ENCODE results near the gene CNPY3. TPM values are rescaled to one million over a fixed set of nuclear protein-coding genes. Genes with fewer than 3 reads are reported as not detected.
A peak's percentile ranks its signal among the peaks of the same experiment; 100 is the strongest.

Gene CNPY3
- total RNA-seq, 1 donor from 2014 or later: 36.8 TPM

DNA sequence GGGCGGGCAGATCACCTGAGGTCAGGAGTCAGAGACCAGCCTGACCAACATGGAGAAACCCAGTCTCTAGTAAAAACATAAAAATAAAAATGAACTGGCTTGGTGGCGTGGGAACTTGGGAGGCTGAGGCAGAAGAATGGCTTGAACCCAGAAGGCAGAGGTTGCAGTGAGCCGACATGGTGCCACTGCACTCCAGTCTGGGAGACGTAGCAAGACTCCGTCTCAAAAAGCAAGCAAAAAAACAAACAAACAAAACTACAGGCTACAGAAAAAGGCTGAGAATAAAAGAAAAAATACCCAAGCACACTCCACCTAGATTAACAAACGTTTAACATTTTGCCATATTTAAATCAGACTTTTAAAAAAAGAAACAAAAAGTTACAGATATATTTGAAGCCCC, 7.5 kb upstream of the CNPY3 start:
- TF ChIP-seq, protein P1, sequence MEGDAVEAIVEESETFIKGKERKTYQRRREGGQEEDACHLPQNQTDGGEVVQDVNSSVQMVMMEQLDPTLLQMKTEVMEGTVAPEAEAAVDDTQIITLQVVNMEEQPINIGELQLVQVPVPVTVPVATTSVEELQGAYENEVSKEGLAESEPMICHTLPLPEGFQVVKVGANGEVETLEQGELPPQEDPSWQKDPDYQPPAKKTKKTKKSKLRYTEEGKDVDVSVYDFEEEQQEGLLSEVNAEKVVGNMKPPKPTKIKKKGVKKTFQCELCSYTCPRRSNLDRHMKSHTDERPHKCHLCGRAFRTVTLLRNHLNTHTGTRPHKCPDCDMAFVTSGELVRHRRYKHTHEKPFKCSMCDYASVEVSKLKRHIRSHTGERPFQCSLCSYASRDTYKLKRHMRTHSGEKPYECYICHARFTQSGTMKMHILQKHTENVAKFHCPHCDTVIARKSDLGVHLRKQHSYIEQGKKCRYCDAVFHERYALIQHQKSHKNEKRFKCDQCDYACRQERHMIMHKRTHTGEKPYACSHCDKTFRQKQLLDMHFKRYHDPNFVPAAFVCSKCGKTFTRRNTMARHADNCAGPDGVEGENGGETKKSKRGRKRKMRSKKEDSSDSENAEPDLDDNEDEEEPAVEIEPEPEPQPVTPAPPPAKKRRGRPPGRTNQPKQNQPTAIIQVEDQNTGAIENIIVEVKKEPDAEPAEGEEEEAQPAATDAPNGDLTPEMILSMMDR (IDR thresholded peaks at IDR 0.05; ENCODE audit: partially characterized antibody, unreplicated experiment): no peak
- H3K27ac Mint-ChIP-seq (ENCODE audit: unreplicated experiment): no peak overlapping the region
- H3K27me3 Mint-ChIP-seq (ENCODE audit: unreplicated experiment): peaks cover 2% of the 10 kb centered on the region
- no peaks in the 10 kb centered on the region for H3K36me3 Mint-ChIP-seq (ENCODE audit: unreplicated experiment)
- H3K9me3 Mint-ChIP-seq (ENCODE audit: unreplicated experiment): no peaks in the 10 kb centered on the region
- no peaks in the 10 kb centered on the region for H3K4me1 Mint-ChIP-seq (ENCODE audit: low read depth, unreplicated experiment)
- no peak overlapping the region for H3K4me3 Mint-ChIP-seq (ENCODE audit: unreplicated experiment)
- no peak for DNase-seq

GRCh38 chr6:42923666-42924065, 5.6 kb upstream of the CNPY3 start:
- TF ChIP-seq, protein P1 (IDR thresholded peaks at IDR 0.05; ENCODE audit: partially characterized antibody, unreplicated experiment): no peak
- Mint-ChIP-seq H3K4me1 (ENCODE audit: low read depth, unreplicated experiment) (no peaks in the 10 kb centered on the region), H3K4me3 (ENCODE audit: unreplicated experiment) (no peak overlapping the region), H3K9me3 (ENCODE audit: unreplicated experiment) (no peaks in the 10 kb centered on the region), H3K36me3 (ENCODE audit: unreplicated experiment) (no peaks in the 10 kb centered on the region), H3K27ac (ENCODE audit: unreplicated experiment) (no peak overlapping the region), H3K27me3 (ENCODE audit: unreplicated experiment) (peaks cover 2% of the 10 kb centered on the region)
- DNase-seq: no peak

DNA sequence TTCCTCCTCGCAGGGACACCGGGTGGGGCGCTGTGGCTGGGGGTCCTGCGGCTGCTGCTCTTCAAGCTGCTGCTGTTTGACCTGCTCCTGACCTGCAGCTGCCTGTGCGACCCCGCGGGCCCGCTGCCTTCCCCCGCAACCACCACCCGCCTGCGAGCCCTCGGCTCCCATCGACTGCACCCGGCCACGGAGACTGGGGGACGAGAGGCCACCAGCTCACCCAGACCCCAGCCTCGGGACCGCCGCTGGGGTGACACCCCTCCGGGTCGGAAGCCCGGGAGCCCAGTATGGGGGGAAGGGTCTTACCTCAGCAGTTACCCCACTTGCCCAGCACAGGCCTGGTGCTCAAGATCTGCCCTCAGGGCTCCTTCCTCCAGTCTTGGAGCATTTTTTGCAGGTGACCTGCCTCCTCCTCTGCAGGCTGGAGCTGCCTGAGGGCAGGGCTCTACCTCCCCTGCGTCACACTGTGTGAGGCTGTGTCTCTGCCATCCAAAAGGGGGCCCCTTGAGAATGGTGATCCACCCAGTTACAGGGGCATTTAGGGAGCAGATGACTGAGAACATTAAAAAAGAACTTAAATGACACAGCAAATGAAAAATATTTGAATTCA, 3.9 kb upstream of the CNPY3 start:
- DNase-seq: no peak
- Mint-ChIP-seq H3K4me1 (ENCODE audit: low read depth, unreplicated experiment) (peaks cover 3% of the 10 kb centered on the region), H3K4me3 (ENCODE audit: unreplicated experiment) (no peak overlapping the region), H3K9me3 (ENCODE audit: unreplicated experiment) (peaks cover 2% of the 10 kb centered on the region), H3K36me3 (ENCODE audit: unreplicated experiment) (no peaks in the 10 kb centered on the region), H3K27ac (ENCODE audit: unreplicated experiment) (no peak overlapping the region), H3K27me3 (ENCODE audit: unreplicated experiment) (peaks cover 5% of the 10 kb centered on the region)
- TF ChIP-seq, protein P1 (IDR thresholded peaks at IDR 0.05; ENCODE audit: partially characterized antibody, unreplicated experiment): no peak

DNA sequence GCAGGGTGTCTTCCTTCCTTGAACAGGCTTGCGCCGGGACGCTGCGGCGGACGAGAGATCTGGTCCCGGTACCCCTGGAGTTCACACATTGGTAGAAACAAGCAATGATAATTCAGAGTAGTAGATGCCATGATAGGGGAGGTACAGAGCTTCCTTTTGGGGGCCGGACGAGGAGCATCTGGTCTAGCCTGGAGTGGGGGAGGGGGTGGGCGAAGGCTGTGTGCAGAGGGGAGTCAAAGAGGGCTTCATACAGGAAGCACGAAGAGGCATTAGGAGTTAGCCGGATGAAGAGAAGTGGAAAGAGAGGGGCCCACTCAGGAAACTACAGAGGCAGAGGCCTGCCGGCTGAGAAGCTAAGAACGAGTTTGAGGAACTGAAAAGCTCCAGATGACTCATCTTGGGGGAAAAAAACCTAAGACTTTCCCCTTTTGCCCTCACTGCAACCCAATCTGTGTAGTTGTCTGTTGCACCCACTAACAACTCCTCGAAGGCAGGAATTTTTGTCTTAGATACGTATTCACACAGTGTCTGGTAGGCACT, 611 bp downstream of the CNPY3 start:
- no peak for DNase-seq
- TF ChIP-seq, protein P1 (IDR thresholded peaks at IDR 0.05; ENCODE audit: partially characterized antibody, unreplicated experiment): no peak
- no peaks in the 10 kb centered on the region for H3K36me3 Mint-ChIP-seq (ENCODE audit: unreplicated experiment)
- H3K27me3 Mint-ChIP-seq (ENCODE audit: unreplicated experiment): peaks cover 9% of the 10 kb centered on the region
- H3K9me3 Mint-ChIP-seq (ENCODE audit: unreplicated experiment): peaks cover 2% of the 10 kb centered on the region
- H3K4me3 Mint-ChIP-seq (ENCODE audit: unreplicated experiment): peak overlapping the region; percentile 98
- peak overlapping the region; percentile 99 for H3K27ac Mint-ChIP-seq (ENCODE audit: unreplicated experiment)
- H3K4me1 Mint-ChIP-seq (ENCODE audit: low read depth, unreplicated experiment): peaks cover 19% of the 10 kb centered on the region

- H3K27me3 Mint-ChIP-seq (ENCODE audit: unreplicated experiment): peaks cover 7% of the 10 kb centered on the region
- peak overlapping the region; percentile 45 for H3K27ac Mint-ChIP-seq (ENCODE audit: unreplicated experiment)
- TF ChIP-seq, protein P1 (IDR thresholded peaks at IDR 0.05; ENCODE audit: partially characterized antibody, unreplicated experiment): no peak
- no peaks in the 10 kb centered on the region for H3K36me3 Mint-ChIP-seq (ENCODE audit: unreplicated experiment)
- peak overlapping the region; percentile 62 for H3K4me3 Mint-ChIP-seq (ENCODE audit: unreplicated experiment)
- peaks cover 19% of the 10 kb centered on the region for H3K4me1 Mint-ChIP-seq (ENCODE audit: low read depth, unreplicated experiment)
- peaks cover 2% of the 10 kb centered on the region for H3K9me3 Mint-ChIP-seq (ENCODE audit: unreplicated experiment)
- no peak for DNase-seq
Observed at GRCh38 chr6:42932412-42932811, 3.1 kb downstream of the CNPY3 start.
